MCF 10A (cell line): ENCODE data around the gene VPS35. TPM values are rescaled to one million over a fixed set of nuclear protein-coding genes. Genes with fewer than 3 reads are reported as not detected.

ENCODE experiments used
- BruUV-seq: library from RNA; stranded (reverse); fragments of 400-500 nt; replicated peaks from 2 replicates; lab custom pipeline; 2021; lab: Mats Ljungman, UMichigan
- CTCF ChIA-PET: fragments of 300-600 bp; sonication (Branson Sonifier 250); formaldehyde crosslinking; extraction: SDS; loops from one replicate; lab custom pipeline; 2021; ENCODE audit warnings: antibody characterized with exemption, inconsistent platforms; lab: Yijun Ruan, JAX
- POLR2A ChIA-PET: fragments of 300-600, 350-650 bp; sonication (Branson Sonifier 250); formaldehyde crosslinking; extraction: SDS; loops from one replicate; lab custom pipeline; 2020; ENCODE audit warnings: antibody characterized with exemption, inconsistent platforms; lab: Yijun Ruan, JAX
- DNase-seq: peaks from one replicate; pipeline ENCODE4 v3.0.0-alpha.2; 2018; ENCODE audit not compliant: unreplicated experiment
- H3K27ac Mint-ChIP-seq: one replicate; pipeline ENCODE4 v1.8.0; 2022; ENCODE audit warnings: mild to moderate bottlenecking, low read depth, mixed read lengths; ENCODE audit not compliant: unreplicated experiment
- H3K27me3 Mint-ChIP-seq: one replicate; pipeline ENCODE4 v1.8.0; 2022; ENCODE audit warnings: mixed read lengths; ENCODE audit not compliant: insufficient read depth, unreplicated experiment
- H3K36me3 Mint-ChIP-seq: one replicate; pipeline ENCODE4 v1.8.0; 2022; ENCODE audit warnings: mild to moderate bottlenecking, moderate library complexity, mixed read lengths; ENCODE audit not compliant: insufficient read depth, unreplicated experiment
- H3K4me1 Mint-ChIP-seq: one replicate; pipeline ENCODE4 v1.8.0; 2022; ENCODE audit warnings: mixed read lengths; ENCODE audit not compliant: insufficient read depth, unreplicated experiment
- H3K4me3 Mint-ChIP-seq: one replicate; pipeline ENCODE4 v1.8.0; 2022; ENCODE audit warnings: mild to moderate bottlenecking, moderate library complexity, mixed read lengths; ENCODE audit not compliant: unreplicated experiment
- H3K9me3 Mint-ChIP-seq: one replicate; pipeline ENCODE4 v1.8.0; 2022; ENCODE audit warnings: mixed read lengths; ENCODE audit not compliant: unreplicated experiment
- CTCF ChIP-seq: fragments of 200-600 bp; IDR thresholded peaks from one replicate; pipeline ENCODE4 v1.8.0; 2022; ENCODE audit warnings: antibody characterized with exemption, mild to moderate bottlenecking; ENCODE audit not compliant: unreplicated experiment
- intact Hi-C: fragments of 100-400 bp; cut with micrococcal nuclease; formaldehyde crosslinking; loops from 2 replicates; pipeline ENCODE4 v1.14.1; 2022
- total RNA-seq: library from RNA; stranded (reverse); gene quantifications from 2 replicates; pipeline ENCODE4 v1.2.3, GENCODE V29; 2022

The VPS35 gene
- total RNA-seq, 1 experiment from 2014 or later, result 68.7 TPM

- ChIA-PET CTCF (interaction anchor here (0.6 kb wide), 2 partner anchors 28 to 203 kb away, joined by 3 read pairs; no protein-coding TSS in a partner anchor), POLR2A (no interaction called here)
- Mint-ChIP-seq H3K36me3 (no peaks in the 10 kb centered on the region), H3K27ac (peak overlapping the region; percentile 81), H3K27me3 (no peaks in the 10 kb centered on the region), H3K9me3 (no peaks in the 10 kb centered on the region), H3K4me1 (peaks cover 16% of the 10 kb centered on the region), H3K4me3 (peak overlapping the region; percentile 76)
- no peak for TF ChIP-seq CTCF
- BruUV-seq, result no TSS peak
- peak; percentile 50 for DNase-seq
- intact Hi-C loops, result no loop called here
These were observed 38.7 kb downstream of the VPS35 start for GRCh38 chr16:46650254-46650623.

- Mint-ChIP-seq H3K27ac (peak overlapping the region; percentile 81), H3K4me3 (peak overlapping the region; percentile 76), H3K4me1 (peaks cover 16% of the 10 kb centered on the region), H3K36me3 (no peaks in the 10 kb centered on the region), H3K9me3 (no peaks in the 10 kb centered on the region), H3K27me3 (no peaks in the 10 kb centered on the region)
- POLR2A ChIA-PET, result no interaction called here
- intact Hi-C loops, result no loop called here
- BruUV-seq, result no TSS peak
- no peak for TF ChIP-seq CTCF
- DNase-seq, result peak; percentile 35
- CTCF ChIA-PET, result interaction anchor here (0.6 to 1.7 kb wide), 3 partner anchors 10 to 29 kb away, joined by 3 to 7 read pairs (median 6); no protein-coding TSS in a partner anchor
These were observed 39.3 kb downstream of the VPS35 start for GRCh38 chr16:46649588-46650253.

DNA sequence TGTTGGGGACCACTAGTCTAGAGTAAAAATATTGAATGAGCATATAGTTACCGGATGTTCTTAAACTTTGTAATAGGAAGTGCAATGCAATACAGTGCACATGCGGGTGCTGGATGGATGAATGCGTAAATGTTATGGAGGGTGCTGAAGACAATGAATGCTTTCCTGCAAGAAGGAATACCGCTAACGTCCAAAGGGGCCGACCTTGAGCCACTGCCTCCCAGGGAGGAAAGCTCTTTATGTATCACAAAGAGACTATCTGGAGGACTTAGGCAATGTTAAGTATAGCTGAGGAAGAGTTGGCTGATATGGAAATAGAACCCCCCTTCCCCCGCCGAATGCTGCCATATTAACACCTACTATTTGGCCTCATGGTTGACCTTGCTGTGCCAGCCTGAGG, 40.3 kb downstream of the VPS35 start:
- peaks cover 16% of the 10 kb centered on the region for H3K4me1 Mint-ChIP-seq
- DNase-seq, result no peak
- no peak overlapping the region for H3K4me3 Mint-ChIP-seq
- peaks cover 4% of the 10 kb centered on the region for H3K9me3 Mint-ChIP-seq
- no peaks in the 10 kb centered on the region for H3K27me3 Mint-ChIP-seq
- no peak for TF ChIP-seq CTCF
- H3K36me3 Mint-ChIP-seq, result peaks cover 4% of the 10 kb centered on the region
- intact Hi-C loops, result no loop called here
- H3K27ac Mint-ChIP-seq, result no peak overlapping the region
- CTCF ChIA-PET, result interaction anchor here (0.7 to 1.7 kb wide), 3 partner anchors 9 to 152 kb away, joined by 3 to 7 read pairs (median 6); no protein-coding TSS in a partner anchor
- POLR2A ChIA-PET, result no interaction called here
- no TSS peak for BruUV-seq

DNA sequence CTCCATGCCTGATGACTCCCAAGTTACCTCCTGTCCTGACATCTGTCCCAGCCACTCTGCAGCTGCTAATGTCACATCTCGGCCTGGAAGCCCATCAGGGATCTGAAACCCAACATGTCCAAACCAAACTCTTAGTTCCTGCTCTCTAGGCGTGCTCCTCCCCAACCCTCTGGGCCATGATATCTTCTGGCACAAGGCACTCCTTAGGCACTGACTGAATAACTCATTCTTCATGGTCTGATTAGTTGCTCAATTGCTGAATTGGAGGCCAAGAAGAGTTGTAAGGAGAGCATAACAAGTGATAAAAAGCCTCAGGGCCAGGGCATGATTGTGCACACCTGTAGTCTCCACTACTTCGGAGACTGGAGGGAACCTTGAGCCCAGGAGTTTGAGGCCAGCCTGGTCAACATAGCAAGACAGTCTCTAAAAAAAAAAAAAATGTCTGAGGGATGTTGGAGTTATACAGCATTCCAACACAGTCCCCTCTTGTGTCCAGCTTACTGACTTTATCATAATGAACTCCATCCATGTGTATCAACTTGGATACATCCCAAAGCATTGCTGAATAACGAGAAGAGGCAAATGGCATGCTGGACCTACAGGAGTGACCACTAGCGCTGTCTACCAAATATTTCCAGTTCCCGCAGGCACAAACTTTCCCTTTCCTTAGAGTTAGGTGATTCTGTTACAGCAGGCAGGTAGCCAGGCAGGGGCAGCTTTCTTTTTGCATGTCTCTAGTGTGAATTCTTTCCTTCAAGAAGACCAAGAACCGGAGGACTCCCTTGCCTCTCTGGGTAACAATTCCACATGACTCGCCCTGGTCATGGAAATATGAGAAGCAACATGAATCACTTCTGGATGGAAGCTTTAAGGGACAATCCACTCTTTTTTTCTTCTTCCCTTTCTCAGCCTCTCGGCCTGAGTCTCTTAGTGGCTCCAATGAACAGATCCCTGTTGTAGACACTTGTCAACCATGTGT, 49.7 kb downstream of the VPS35 start:
- intact Hi-C loops, result no loop called here
- Mint-ChIP-seq H3K4me1 (no peaks in the 10 kb centered on the region), H3K27ac (no peak overlapping the region), H3K4me3 (no peak overlapping the region), H3K36me3 (peaks cover 4% of the 10 kb centered on the region), H3K27me3 (peaks cover 31% of the 10 kb centered on the region), H3K9me3 (peaks cover 7% of the 10 kb centered on the region)
- ChIA-PET POLR2A (no interaction called here), CTCF (interaction anchor here (0.7 to 2.3 kb wide), 3 partner anchors 9 to 20 kb away, joined by 3 to 9 read pairs (median 7); no protein-coding TSS in a partner anchor)
- DNase-seq, result no peak
- no TSS peak for BruUV-seq
- no peak for TF ChIP-seq CTCF
